ENCODE results near the gene NOTCH4.
"Not testable (repeated sequence)": the region's sequence is repeated elsewhere in the genome, so short reads cannot be mapped to it uniquely, and the experiment has no call there.

GRCh38 chr6:32193096-32193495 lies 30.8 kb downstream of the NOTCH4 start:
- not testable (repeated sequence) for TF ChIP-seq CTCF (IDR thresholded peaks at IDR 0.05; ENCODE audit: low read depth, low read length); POLR2A (IDR thresholded peaks at IDR 0.05; ENCODE audit: extremely low read depth, insufficient read length); MAX (IDR thresholded peaks at IDR 0.05; ENCODE audit: low read depth, low read length); MYC (IDR thresholded peaks at IDR 0.05; ENCODE audit: low read depth, low read length)
